Gastrocnemius medialis (tissue), 4 donors: Measurements from ENCODE around the gene KDELR1. TPM values are rescaled to one million over a fixed set of nuclear protein-coding genes. Genes with fewer than 3 reads are reported as not detected.

Experiments used
- ATAC-seq, 2 donors: fragments of 150-250 bp; one replicate each; pipeline ENCODE4 v1.9.1; 2016
- DNase-seq, 2 donors: peaks; one replicate each; pipeline ENCODE4 v3.0.0-alpha.2; 2019
- H3K27ac ChIP-seq, 4 donors: fragments of 200-600 bp; sonication (generic); 1 replicate in 1 of 4; 2 replicates in 3 of 4; pipeline ENCODE4 v1.5.1; 2016 to 2018; ENCODE audit warnings: mild to moderate bottlenecking in 2 of 4, moderate library complexity in 1 of 4
- H3K27me3 ChIP-seq, 3 donors: fragments of 200-600 bp; sonication (generic) in 2 of 3; 1 replicate in 1 of 3; 2 replicates in 2 of 3; pipeline versions ENCODE4 v1.5.1 to v1.6.0; 2016 to 2019; ENCODE audit warnings: mild to moderate bottlenecking in 1 of 3, moderate library complexity in 1 of 3
- H3K36me3 ChIP-seq, 2 donors: fragments of 200-600 bp; sonication (generic) in 1 of 2; one replicate each; pipeline ENCODE4 v1.5.1; 2017 to 2018
- H3K4me1 ChIP-seq, 2 donors: fragments of 200-600 bp; sonication (generic) in 1 of 2; one replicate each; pipeline ENCODE4 v1.5.1; 2016 to 2017; ENCODE audit warnings: mild to moderate bottlenecking in 2 of 2
- H3K4me3 ChIP-seq, 4 donors: fragments of 200-600 bp; sonication (generic) in 3 of 4; 1 replicate in 1 of 4; 2 replicates in 3 of 4; pipeline ENCODE4 v1.5.1; 2016 to 2019; ENCODE audit warnings: mild to moderate bottlenecking in 2 of 4
- H3K9me3 ChIP-seq, 3 donors: fragments of 200-600 bp; sonication (generic) in 2 of 3; 1 replicate in 1 of 3; 2 replicates in 2 of 3; pipeline ENCODE4 v1.5.1; 2016 to 2019
- CTCF ChIP-seq, 5 experiments: fragments of 450-650 bp in 3 of 5; fragments of 200-600 bp in 2 of 5; sonication (generic) in 2 of 5; IDR thresholded peaks in 4 of 5; conservative IDR thresholded peaks in 1 of 5; 1 replicate in 4 of 5; 2 replicates in 1 of 5; pipeline ENCODE4 v1.5.1; 2016 to 2019; ENCODE audit warnings: antibody characterized with exemption in 5 of 5, mild to moderate bottlenecking in 3 of 5, moderate library complexity in 3 of 5
- POLR2A ChIP-seq, 2 donors: fragments of 450-650 bp; IDR thresholded peaks; one replicate each; pipeline ENCODE4 v1.6.1; 2017; ENCODE audit warnings: antibody characterized with exemption in 2 of 2, mild to moderate bottlenecking in 2 of 2, moderate library complexity in 2 of 2
- in situ Hi-C, 4 donors: fragments of 200-750 bp; cut with MboI; loops; one replicate each; pipeline versions ENCODE4 v1.15.0 to v1.8.0; 2017; ENCODE audit warnings: low sequenced_read_pairs in 4 of 4
- intact Hi-C: fragments of 100-400 bp; cut with DNase I; formaldehyde crosslinking; loops from one replicate; pipeline ENCODE4 v1.15.1; 2023; ENCODE audit warnings: low total_unique reads
- total RNA-seq, 4 donors: library from RNA; depleted of rRNA; stranded (reverse); fragments of >200 nt; gene quantifications; one replicate each; pipeline versions ENCODE4 v1.1.0 to v1.2.3, GENCODE V29; 2016

Gene KDELR1
- total RNA-seq, 4 donors from 2014 or later: 44.9 to 64.7 (median 54.0) TPM

GRCh38 chr19:48348737-48349136, 42.6 kb downstream of the KDELR1 start:
- Histone ChIP-seq H3K36me3 (no peaks in the 10 kb centered on the region), H3K27ac (no peak overlapping the region), H3K27me3 (no peaks in the 10 kb centered on the region), H3K4me3 (no peak overlapping the region), H3K9me3 (no peaks in the 10 kb centered on the region), H3K4me1 (peaks cover 0 to 8% of the 10 kb centered on the region in 2 donors)
- DNase-seq (no peak), ATAC-seq (no peak)
- in situ Hi-C loops: no loop called here
- intact Hi-C loops: no loop called here
- TF ChIP-seq CTCF (IDR thresholded peaks at IDR 0.05 in 4 of 5, conservative IDR thresholded peaks at IDR 0.05 in 1 of 5) (no peak), POLR2A (IDR thresholded peaks at IDR 0.05) (no peak)

- Histone ChIP-seq H3K4me1 (peaks cover 0 to 8% of the 10 kb centered on the region in 2 donors), H3K27ac (no peak overlapping the region), H3K36me3 (no peaks in the 10 kb centered on the region), H3K27me3 (no peaks in the 10 kb centered on the region), H3K9me3 (no peaks in the 10 kb centered on the region), H3K4me3 (no peak overlapping the region)
- TF ChIP-seq CTCF (IDR thresholded peaks at IDR 0.05 in 4 of 5, conservative IDR thresholded peaks at IDR 0.05 in 1 of 5): no peak
- TF ChIP-seq POLR2A (IDR thresholded peaks at IDR 0.05): no peak
- DNase-seq (no peak), ATAC-seq (no peak)
- intact Hi-C loops (no loop called here), in situ Hi-C loops (no loop called here)
Observed at GRCh38 chr19:48348045-48348444, 43.3 kb downstream of the KDELR1 start.

- H3K36me3 ChIP-seq: peaks cover 0 to 7% of the 10 kb centered on the region in 2 donors
- no peaks in the 10 kb centered on the region for H3K27me3 ChIP-seq
- intact Hi-C loops: no loop called here
- DNase-seq: no peak
- no peak overlapping the region for H3K27ac ChIP-seq
- TF ChIP-seq POLR2A (IDR thresholded peaks at IDR 0.05): no peak
- no peak for TF ChIP-seq CTCF (IDR thresholded peaks at IDR 0.05 in 4 of 5, conservative IDR thresholded peaks at IDR 0.05 in 1 of 5)
- in situ Hi-C loops: no loop called here
- peaks cover 0 to 8% of the 10 kb centered on the region in 2 donors for H3K4me1 ChIP-seq
- ATAC-seq: no peak
- H3K9me3 ChIP-seq: no peaks in the 10 kb centered on the region
- H3K4me3 ChIP-seq: no peak overlapping the region
Observed at GRCh38 chr19:48346191-48346590, 45.2 kb downstream of the KDELR1 start.

GRCh38 chr19:48344892-48345291, 46.5 kb downstream of the KDELR1 start:
- H3K4me3 ChIP-seq: no peak overlapping the region
- no peak for TF ChIP-seq POLR2A (IDR thresholded peaks at IDR 0.05)
- peaks cover 6 to 14% of the 10 kb centered on the region in 2 donors for H3K4me1 ChIP-seq
- intact Hi-C loops: no loop called here
- H3K27ac ChIP-seq: no peak overlapping the region
- H3K36me3 ChIP-seq: peaks cover 0 to 7% of the 10 kb centered on the region in 2 donors
- in situ Hi-C loops: no loop called here
- DNase-seq: no peak
- H3K27me3 ChIP-seq: no peaks in the 10 kb centered on the region
- no peak for ATAC-seq
- H3K9me3 ChIP-seq: no peaks in the 10 kb centered on the region

- H3K9me3 ChIP-seq: no peaks in the 10 kb centered on the region
- TF ChIP-seq POLR2A (IDR thresholded peaks at IDR 0.05): no peak
- TF ChIP-seq CTCF (IDR thresholded peaks at IDR 0.05 in 4 of 5, conservative IDR thresholded peaks at IDR 0.05 in 1 of 5): no peak
- no peak overlapping the region for H3K4me3 ChIP-seq
- ATAC-seq (no peak), DNase-seq (no peak)
- in situ Hi-C loops (no loop called here), intact Hi-C loops (no loop called here)
- H3K4me1 ChIP-seq: peaks cover 6 to 8% of the 10 kb centered on the region in 2 donors
- no peak overlapping the region for H3K27ac ChIP-seq
- H3K27me3 ChIP-seq: no peaks in the 10 kb centered on the region
- H3K36me3 ChIP-seq: peaks cover 0 to 7% of the 10 kb centered on the region in 2 donors
Observed at GRCh38 chr19:48342841-48343540, 48.4 kb downstream of the KDELR1 start.
